ENCODE data around the gene PLCB1.

Gene PLCB1

GRCh38 chr20:8522168-8522567, 390.1 kb downstream of the PLCB1 start:
- no peak for TF ChIP-seq CTCF (IDR thresholded peaks at IDR 0.05)
- DNase-seq = no peak
- no peak overlapping the region for H3K27ac Mint-ChIP-seq
- H3K4me1 Mint-ChIP-seq = peaks cover 10% of the 10 kb centered on the region
- H3K9me3 Mint-ChIP-seq = no peaks in the 10 kb centered on the region
- no peaks in the 10 kb centered on the region for H3K27me3 Mint-ChIP-seq (ENCODE audit: low read depth, poor library complexity)
- H3K4me3 Mint-ChIP-seq = no peak overlapping the region
- H3K36me3 Mint-ChIP-seq (ENCODE audit: low read depth) = no peaks in the 10 kb centered on the region

GRCh38 chr20:8523684-8524083, 391.6 kb downstream of the PLCB1 start:
- peaks cover 10% of the 10 kb centered on the region for H3K4me1 Mint-ChIP-seq
- H3K36me3 Mint-ChIP-seq (ENCODE audit: low read depth) = no peaks in the 10 kb centered on the region
- H3K27ac Mint-ChIP-seq = no peak overlapping the region
- H3K27me3 Mint-ChIP-seq (ENCODE audit: low read depth, poor library complexity) = no peaks in the 10 kb centered on the region
- DNase-seq = no peak
- TF ChIP-seq CTCF (IDR thresholded peaks at IDR 0.05) = no peak
- H3K4me3 Mint-ChIP-seq = no peak overlapping the region
- H3K9me3 Mint-ChIP-seq = no peaks in the 10 kb centered on the region

GRCh38 chr20:8524101-8525016, 392.3 kb downstream of the PLCB1 start:
- H3K27me3 Mint-ChIP-seq (ENCODE audit: low read depth, poor library complexity) = no peaks in the 10 kb centered on the region
- H3K4me1 Mint-ChIP-seq = peaks cover 5% of the 10 kb centered on the region
- DNase-seq = no peak
- H3K4me3 Mint-ChIP-seq = no peak overlapping the region
- no peak for TF ChIP-seq CTCF (IDR thresholded peaks at IDR 0.05)
- H3K36me3 Mint-ChIP-seq (ENCODE audit: low read depth) = no peaks in the 10 kb centered on the region
- H3K9me3 Mint-ChIP-seq = no peaks in the 10 kb centered on the region
- no peak overlapping the region for H3K27ac Mint-ChIP-seq

DNA sequence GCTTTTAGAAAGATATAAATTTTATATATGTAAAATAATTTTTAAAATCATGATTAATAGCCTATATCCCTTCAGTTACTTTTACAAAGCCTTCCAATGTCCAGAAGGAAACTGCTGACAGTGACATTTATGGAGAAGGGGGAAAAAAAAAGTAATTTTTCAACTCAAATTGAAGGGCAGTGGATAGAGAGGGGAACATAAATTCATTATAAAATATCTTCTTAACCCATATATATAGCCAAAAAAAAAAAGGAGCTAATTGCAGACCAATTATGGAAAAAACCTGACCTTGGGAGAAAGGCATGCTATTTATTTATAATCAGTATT, 392.9 kb downstream of the PLCB1 start:
- no peak for TF ChIP-seq CTCF (IDR thresholded peaks at IDR 0.05)
- no peaks in the 10 kb centered on the region for H3K36me3 Mint-ChIP-seq (ENCODE audit: low read depth)
- no peaks in the 10 kb centered on the region for H3K27me3 Mint-ChIP-seq (ENCODE audit: low read depth, poor library complexity)
- H3K9me3 Mint-ChIP-seq = no peaks in the 10 kb centered on the region
- no peak overlapping the region for H3K4me3 Mint-ChIP-seq
- H3K4me1 Mint-ChIP-seq = no peaks in the 10 kb centered on the region
- H3K27ac Mint-ChIP-seq = no peak overlapping the region
- no peak for DNase-seq

GRCh38 chr20:8526610-8527009, 394.5 kb downstream of the PLCB1 start:
- Mint-ChIP-seq H3K9me3 (no peaks in the 10 kb centered on the region), H3K27me3 (ENCODE audit: low read depth, poor library complexity) (no peaks in the 10 kb centered on the region), H3K4me1 (no peaks in the 10 kb centered on the region), H3K36me3 (ENCODE audit: low read depth) (no peaks in the 10 kb centered on the region), H3K4me3 (no peak overlapping the region), H3K27ac (no peak overlapping the region)
- no peak for TF ChIP-seq CTCF (IDR thresholded peaks at IDR 0.05)
- DNase-seq = no peak
